NCI-H2171 (cell line): ENCODE data around the gene OR4F15.
"Not testable (repeated sequence)": the region's sequence is repeated elsewhere in the genome, so short reads cannot be mapped to it uniquely, and the experiment has no call there.

ENCODE experiments used
- DNase-seq: peaks from one replicate; lab custom pipeline; 2025; lab: John Stamatoyannopoulos, UW

OR4F15 gene

GRCh38 chr15:101811902-101812301, at the start of gene OR4F15:
Gene OR4F15 (plus strand): TSS chr15:101812202. CDS start chr15:101818187, 5,985 bp downstream.
- no peak for DNase-seq

GRCh38 chr15:101764669-101765339, 47.2 kb upstream of the OR4F15 start:
- not testable (repeated sequence) for DNase-seq

GRCh38 chr15:101765340-101765671, 46.7 kb upstream of the OR4F15 start:
- not testable (repeated sequence) for DNase-seq

- DNase-seq, result no peak
These were observed 46.1 kb upstream of the OR4F15 start for GRCh38 chr15:101765772-101766456.

GRCh38 chr15:101767083-101767640, 44.8 kb upstream of the OR4F15 start:
- not testable (repeated sequence) for DNase-seq

GRCh38 chr15:101772921-101773320, 39.1 kb upstream of the OR4F15 start:
- no peak for DNase-seq

- no peak for DNase-seq
These were observed 38.4 kb upstream of the OR4F15 start for GRCh38 chr15:101773496-101774100.

- DNase-seq, result no peak
These were observed 36.9 kb upstream of the OR4F15 start for GRCh38 chr15:101775136-101775535.

GRCh38 chr15:101778576-101778975, 33.4 kb upstream of the OR4F15 start:
- not testable (repeated sequence) for DNase-seq

GRCh38 chr15:101780225-101780624, 31.8 kb upstream of the OR4F15 start:
- DNase-seq, result not testable (repeated sequence)

- DNase-seq, result no peak
These were observed 30.1 kb upstream of the OR4F15 start for GRCh38 chr15:101781928-101782327.

- DNase-seq, result no peak
These were observed 27.4 kb upstream of the OR4F15 start for GRCh38 chr15:101784644-101785043.

GRCh38 chr15:101786422-101786821, 25.6 kb upstream of the OR4F15 start:
- not testable (repeated sequence) for DNase-seq

- DNase-seq, result not testable (repeated sequence)
These were observed 24.0 kb upstream of the OR4F15 start for GRCh38 chr15:101788001-101788400.

- DNase-seq, result not testable (repeated sequence)
These were observed 23.3 kb upstream of the OR4F15 start for GRCh38 chr15:101788503-101789269.

- not testable (repeated sequence) for DNase-seq
These were observed 21.3 kb upstream of the OR4F15 start for GRCh38 chr15:101790748-101791147.

GRCh38 chr15:101793981-101794380, 18.0 kb upstream of the OR4F15 start:
- DNase-seq, result not testable (repeated sequence)

- DNase-seq, result no peak
These were observed 16.5 kb upstream of the OR4F15 start for GRCh38 chr15:101795455-101795854.

- DNase-seq, result no peak
These were observed 12.3 kb upstream of the OR4F15 start for GRCh38 chr15:101799665-101800064.

GRCh38 chr15:101801048-101801447, 11.0 kb upstream of the OR4F15 start:
- no peak for DNase-seq

GRCh38 chr15:101803209-101803608, 8.8 kb upstream of the OR4F15 start, which contains the start of gene OR4F6:
Gene OR4F6 (plus strand): TSS chr15:101803509. CDS start chr15:101805720, 2,211 bp downstream.
- DNase-seq, result no peak

GRCh38 chr15:101803676-101804075, 8.3 kb upstream of the OR4F15 start:
- DNase-seq, result no peak
